Trophoblast cell (in vitro differentiated cells and primary cell): ENCODE measurements around the gene PDAP1. TPM values are rescaled to one million over a fixed set of nuclear protein-coding genes. Genes with fewer than 3 reads are reported as not detected.

ENCODE experiments used
- DNase-seq, 2 donors: peaks; one replicate each; pipeline ENCODE4 v3.0.0-alpha.2; 2016
- H2AFZ ChIP-seq: 2 replicates; pipeline ENCODE4 v1.6.1; 2013; ENCODE audit warnings: low read length, moderate library complexity, mild to moderate bottlenecking; ENCODE audit not compliant: insufficient read depth, poor library complexity
- H2AK5ac ChIP-seq: 2 replicates; pipeline ENCODE4 v1.6.1; 2013; ENCODE audit warnings: mild to moderate bottlenecking, low read length
- H2BK120ac ChIP-seq: 2 replicates; pipeline ENCODE4 v1.6.1; 2013; ENCODE audit warnings: low read length, mild to moderate bottlenecking, moderate library complexity; ENCODE audit not compliant: insufficient read depth, poor library complexity
- H2BK12ac ChIP-seq: 2 replicates; pipeline ENCODE4 v1.6.1; 2013; ENCODE audit warnings: mild to moderate bottlenecking, low read length, moderate library complexity
- H2BK5ac ChIP-seq: 2 replicates; pipeline ENCODE4 v1.6.1; 2013; ENCODE audit warnings: low read length, low read depth, moderate library complexity, mild to moderate bottlenecking; ENCODE audit not compliant: poor library complexity
- H3K14ac ChIP-seq: 2 replicates; pipeline ENCODE4 v1.6.1; 2013; ENCODE audit warnings: mild to moderate bottlenecking, low read length
- H3K18ac ChIP-seq: 2 replicates; pipeline ENCODE4 v1.6.1; 2013; ENCODE audit warnings: mild to moderate bottlenecking, low read length
- H3K23ac ChIP-seq: 2 replicates; pipeline ENCODE4 v1.6.1; 2013; ENCODE audit warnings: low read length
- H3K27ac ChIP-seq: 2 replicates; pipeline ENCODE4 v1.5.1; 2013; ENCODE audit warnings: low read depth, mild to moderate bottlenecking, inconsistent platforms, low read length, moderate library complexity
- H3K27me3 ChIP-seq: 2 replicates; pipeline ENCODE4 v1.6.1; 2013; ENCODE audit warnings: inconsistent platforms, mild to moderate bottlenecking, low read length, moderate library complexity; ENCODE audit not compliant: insufficient read depth
- H3K36me3 ChIP-seq, 2 experiments: 1 replicate in 1 of 2; 2 replicates in 1 of 2; pipeline ENCODE4 v1.6.1; 2013; ENCODE audit warnings: low read length in 2 of 2, mild to moderate bottlenecking in 2 of 2, moderate library complexity in 1 of 2; ENCODE audit not compliant: insufficient read depth in 2 of 2, control insufficient read depth in 1 of 2
- H3K4ac ChIP-seq: 2 replicates; pipeline ENCODE4 v1.6.1; 2013; ENCODE audit warnings: low read depth, mild to moderate bottlenecking, low read length, moderate library complexity
- H3K4me1 ChIP-seq, 2 experiments: 1 replicate in 1 of 2; 2 replicates in 1 of 2; pipeline ENCODE4 v1.6.1; 2013; ENCODE audit warnings: low read length in 2 of 2, mild to moderate bottlenecking in 2 of 2, moderate library complexity in 1 of 2; ENCODE audit not compliant: insufficient read depth in 2 of 2, control insufficient read depth in 1 of 2
- H3K4me2 ChIP-seq: 2 replicates; pipeline ENCODE4 v1.6.1; 2013; ENCODE audit warnings: inconsistent platforms, mild to moderate bottlenecking, low read length, moderate library complexity
- H3K4me3 ChIP-seq: 2 replicates; pipeline ENCODE4 v1.5.1; 2013; ENCODE audit warnings: mild to moderate bottlenecking, low read depth, low read length, inconsistent platforms
- H3K79me1 ChIP-seq: one replicate; pipeline ENCODE4 v1.6.1; 2013; ENCODE audit warnings: low read length
- H3K79me2 ChIP-seq: 2 replicates; pipeline ENCODE4 v1.6.1; 2013; ENCODE audit warnings: low read length, mild to moderate bottlenecking; ENCODE audit not compliant: control insufficient read depth, insufficient read depth, poor library complexity
- H3K9ac ChIP-seq: 2 replicates; pipeline ENCODE4 v1.6.1; 2013; ENCODE audit warnings: mild to moderate bottlenecking, low read length
- H3K9me3 ChIP-seq: 2 replicates; pipeline ENCODE4 v1.6.1; 2013; ENCODE audit warnings: low read depth, mild to moderate bottlenecking, control low read depth, inconsistent platforms, low read length; ENCODE audit not compliant: insufficient read depth
- H4K12ac ChIP-seq: 2 replicates; pipeline ENCODE4 v1.6.1; 2013; ENCODE audit warnings: low read depth, mild to moderate bottlenecking, low read length, moderate library complexity
- H4K8ac ChIP-seq: 2 replicates; pipeline ENCODE4 v1.6.1; 2013; ENCODE audit warnings: low read depth, mild to moderate bottlenecking, low read length, moderate library complexity
- H4K91ac ChIP-seq: one replicate; pipeline ENCODE4 v1.6.1; 2013; ENCODE audit warnings: low read depth, mild to moderate bottlenecking, low read length, moderate library complexity
- WGBS: extraction: QIAGEN DNeasy Blood & Tissue Kit; methylation state at CpG from one replicate; pipeline ENCODE4 v1.1.7; 2013; ENCODE audit warnings: missing lambda C conversion rate; ENCODE audit not compliant: insufficient read length, insufficient coverage; ENCODE audit errors: extremely low coverage; 5-methylcytosine and 5-hydroxymethylcytosine counted together
- polyA plus RNA-seq: library from polyadenylated mRNA; stranded (reverse); fragments of 200-250 nt; gene quantifications from 2 replicates; pipeline ENCODE4 v1.2.3, GENCODE V29; 2013

PDAP1 gene, protein sequence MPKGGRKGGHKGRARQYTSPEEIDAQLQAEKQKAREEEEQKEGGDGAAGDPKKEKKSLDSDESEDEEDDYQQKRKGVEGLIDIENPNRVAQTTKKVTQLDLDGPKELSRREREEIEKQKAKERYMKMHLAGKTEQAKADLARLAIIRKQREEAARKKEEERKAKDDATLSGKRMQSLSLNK
- 102 and 109 TPM in 2 replicates for polyA plus RNA-seq

GRCh38 chr7:99408379-99409191, at the start of gene PDAP1, which contains the start of gene BUD31:
TSS of gene PDAP1 (minus strand) at chr7:99408597. CDS start at chr7:99408548, 49 bp downstream.
TSS of gene BUD31 (plus strand) at chr7:99408969. CDS start at chr7:99411093, 2,124 bp downstream.
- H4K91ac ChIP-seq = peak within 1 kb of the TSS; percentile 88
- H3K9ac ChIP-seq = peak within 1 kb of the TSS; percentile 97
- H3K18ac ChIP-seq = peak within 1 kb of the TSS; percentile 98
- WGBS = no CpG with 5 or more reads among the region's 72 CpGs
- peak within 1 kb of the TSS; percentile 96 for H3K27ac ChIP-seq
- H4K12ac ChIP-seq = peak within 1 kb of the TSS; percentile 98
- peak within 1 kb of the TSS; percentile 99 for H2AK5ac ChIP-seq
- peak within 1 kb of the TSS; percentile 97 for H3K4me3 ChIP-seq
- peak within 1 kb of the TSS; percentile 94 for H2BK5ac ChIP-seq
- H2BK12ac ChIP-seq = peak within 1 kb of the TSS; percentile 41
- H3K4me2 ChIP-seq = peak within 1 kb of the TSS; percentile 79
- H2AFZ ChIP-seq = peak within 1 kb of the TSS; percentile 81
- H3K36me3 ChIP-seq = peaks cover 30 to 42% of the 10 kb centered on the region in 2 experiments
- H3K79me2 ChIP-seq = peaks cover 19% of the 10 kb centered on the region
- peak; percentile 90 to 96 for DNase-seq
- peak within 1 kb of the TSS; percentile 95 for H2BK120ac ChIP-seq
- H3K14ac ChIP-seq = peak within 1 kb of the TSS; percentile 99
- H4K8ac ChIP-seq = peak within 1 kb of the TSS; percentile 99
- peak within 1 kb of the TSS; percentile 99 for H3K4ac ChIP-seq
- peaks cover 14% of the 10 kb centered on the region for H3K79me1 ChIP-seq
- no peak within 1 kb of the TSS for H3K23ac ChIP-seq
- no peaks in the 10 kb centered on the region for H3K9me3 ChIP-seq
- peaks cover 2 to 7% of the 10 kb centered on the region in 2 experiments for H3K4me1 ChIP-seq
- H3K27me3 ChIP-seq = peaks cover 2% of the 10 kb centered on the region

DNA sequence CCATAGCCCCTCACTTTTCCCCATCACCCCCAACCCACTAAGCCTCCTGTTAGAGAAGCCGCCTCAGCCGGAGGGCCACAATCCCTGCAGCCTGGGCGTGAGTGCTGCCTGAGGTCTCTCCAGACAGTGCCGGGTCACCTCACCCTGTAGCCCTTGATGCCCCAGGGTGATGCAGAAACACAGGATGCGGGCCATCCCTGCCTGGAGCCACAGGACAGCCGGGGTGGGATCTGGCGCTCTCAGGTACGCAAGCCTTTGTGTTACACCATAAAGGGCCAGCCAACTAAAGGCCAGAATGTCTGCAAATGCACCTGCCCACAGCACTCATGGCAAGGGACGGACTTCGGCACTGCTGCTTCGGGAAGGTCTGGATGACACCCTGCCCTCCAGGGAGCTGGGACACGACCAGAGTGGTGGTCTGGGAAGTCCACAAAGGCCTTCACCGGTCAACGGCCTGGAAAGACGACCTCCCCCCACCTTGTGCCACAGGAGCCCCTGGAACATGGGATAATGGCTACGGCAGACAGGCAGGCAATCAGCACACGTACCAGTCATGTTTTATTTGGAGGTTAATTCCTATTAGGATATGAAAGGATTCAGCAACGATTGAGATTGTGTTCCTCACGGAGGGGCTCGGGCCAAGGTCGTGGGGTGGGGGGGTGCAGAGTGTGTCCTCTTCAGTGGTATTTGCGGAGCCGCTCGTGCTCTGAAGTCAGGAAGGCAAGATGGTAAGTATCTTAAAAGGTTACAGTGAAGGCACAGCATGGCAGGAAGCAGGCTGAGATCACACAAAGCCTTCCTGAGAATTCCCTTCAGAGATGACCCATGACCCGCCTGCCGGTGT, 49.5 kb upstream of the PDAP1 start:
- Histone ChIP-seq H3K79me1 (no peaks in the 10 kb centered on the region), H3K9ac (no peak overlapping the region), H3K4me2 (no peak overlapping the region), H4K8ac (no peak overlapping the region), H3K27ac (no peak overlapping the region), H3K23ac (no peak overlapping the region), H3K14ac (no peak overlapping the region), H2AFZ (no peak overlapping the region), H2BK5ac (no peak overlapping the region), H3K9me3 (no peaks in the 10 kb centered on the region), H3K4me1 (peaks cover 0 to 6% of the 10 kb centered on the region in 2 experiments), H3K18ac (no peak overlapping the region), H2BK120ac (no peak overlapping the region), H2AK5ac (no peak overlapping the region), H3K27me3 (no peaks in the 10 kb centered on the region), H4K91ac (no peak overlapping the region), H2BK12ac (no peak overlapping the region), H3K4ac (no peak overlapping the region), H3K79me2 (peaks cover 3% of the 10 kb centered on the region), H3K4me3 (no peak overlapping the region), H4K12ac (no peak overlapping the region), H3K36me3 (peaks cover 65 to 71% of the 10 kb centered on the region in 2 experiments)
- no CpG with 5 or more reads among the region's 26 CpGs for WGBS
- peak; percentile 91 to 94 for DNase-seq

GRCh38 chr7:99457050-99457649, 48.8 kb upstream of the PDAP1 start:
- Histone ChIP-seq H2BK12ac (no peak overlapping the region), H3K4ac (no peak overlapping the region), H3K14ac (no peak overlapping the region), H2BK5ac (no peak overlapping the region), H3K18ac (no peak overlapping the region), H3K4me1 (peaks cover 0 to 6% of the 10 kb centered on the region in 2 experiments), H3K9ac (no peak overlapping the region), H4K8ac (no peak overlapping the region), H3K4me2 (no peak overlapping the region), H3K79me2 (no peaks in the 10 kb centered on the region), H3K27me3 (no peaks in the 10 kb centered on the region), H3K4me3 (no peak overlapping the region), H4K12ac (no peak overlapping the region), H4K91ac (no peak overlapping the region), H2BK120ac (no peak overlapping the region), H3K36me3 (peaks cover 69 to 79% of the 10 kb centered on the region in 2 experiments), H3K27ac (no peak overlapping the region), H2AK5ac (no peak overlapping the region), H3K79me1 (no peaks in the 10 kb centered on the region), H3K9me3 (peaks cover 4% of the 10 kb centered on the region), H2AFZ (no peak overlapping the region), H3K23ac (no peak overlapping the region)
- no peak for DNase-seq
- no CpG with 5 or more reads among the region's 6 CpGs for WGBS

DNA sequence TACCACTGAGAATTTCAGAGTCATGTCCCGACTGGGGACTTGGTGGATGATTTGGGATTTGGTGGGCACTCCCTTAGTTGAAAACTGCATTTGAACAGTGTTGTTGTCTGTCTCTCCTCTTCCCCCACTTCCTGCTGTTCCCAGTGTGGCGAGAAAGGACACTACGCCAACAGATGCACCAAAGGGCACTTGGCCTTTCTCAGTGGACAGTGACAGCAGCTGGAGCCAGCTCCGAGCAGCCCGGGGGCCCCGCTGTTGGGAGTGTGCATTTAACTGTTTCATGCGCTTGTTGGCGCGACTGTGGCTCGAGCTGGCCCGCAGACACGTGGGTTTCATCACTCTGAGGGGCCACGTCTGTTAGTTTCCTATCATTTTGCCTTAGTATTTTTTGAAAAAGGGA, 47.9 kb upstream of the PDAP1 start:
- Histone ChIP-seq H3K4me1 (peaks cover 0 to 6% of the 10 kb centered on the region in 2 experiments), H3K27me3 (no peaks in the 10 kb centered on the region), H3K27ac (no peak overlapping the region), H4K91ac (no peak overlapping the region), H3K9ac (no peak overlapping the region), H3K36me3 (peaks cover 77 to 86% of the 10 kb centered on the region in 2 experiments), H2BK12ac (no peak overlapping the region), H3K18ac (no peak overlapping the region), H2BK5ac (no peak overlapping the region), H2AK5ac (no peak overlapping the region), H3K4ac (no peak overlapping the region), H3K4me3 (no peak overlapping the region), H2BK120ac (no peak overlapping the region), H3K9me3 (peaks cover 6% of the 10 kb centered on the region), H3K14ac (no peak overlapping the region), H2AFZ (no peak overlapping the region), H4K8ac (no peak overlapping the region), H4K12ac (no peak overlapping the region), H3K4me2 (no peak overlapping the region), H3K79me2 (no peaks in the 10 kb centered on the region), H3K23ac (no peak overlapping the region), H3K79me1 (no peaks in the 10 kb centered on the region)
- no peak for DNase-seq
- no CpG with 5 or more reads among the region's 13 CpGs for WGBS
